B cell (primary cell): ENCODE measurements around the gene CNTN2. TPM values are rescaled to one million over a fixed set of nuclear protein-coding genes. Genes with fewer than 3 reads are reported as not detected.

ENCODE experiments used
- ATAC-seq: fragments of 200-7000 bp; cut with Tn5 transposase; one replicate; pipeline ENCODE4 v1.10.0; 2021; ENCODE audit warnings: low read depth, mild to moderate bottlenecking, moderate number of reproducible peaks, moderate library complexity
- CTCF ChIA-PET: fragments of 350-600 bp; sonication (Branson Sonifier 250); formaldehyde crosslinking; loops from one replicate; lab custom pipeline; 2021; ENCODE audit warnings: antibody characterized with exemption, inconsistent platforms; lab: Charles Lee
- POLR2A ChIA-PET: fragments of 350-600 bp; sonication (Branson Sonifier 250); formaldehyde crosslinking; loops from one replicate; lab custom pipeline; 2021; ENCODE audit warnings: antibody characterized with exemption; lab: Charles Lee
- DNase-seq: peaks from one replicate; pipeline ENCODE4 v3.0.0; 2013
- H2AFZ ChIP-seq: 2 replicates; pipeline ENCODE4 v1.6.1; 2012; ENCODE audit warnings: mild to moderate bottlenecking, low read depth, low read length; ENCODE audit not compliant: insufficient read depth, poor library complexity, severe bottlenecking
- H3K27ac ChIP-seq, 2 donors: 1 replicate in 1 of 2; 2 replicates in 1 of 2; pipeline ENCODE4 v1.5.1; 2012 to 2013; ENCODE audit warnings: low read length in 2 of 2, mild to moderate bottlenecking in 2 of 2, moderate library complexity in 1 of 2
- H3K27me3 ChIP-seq, 4 experiments: fragments of 200-600 bp in 1 of 4; sonication (generic) in 1 of 4; replicated peaks in 1 of 4; 1 replicate in 2 of 4; 2 replicates in 2 of 4; pipeline versions ENCODE4 v1.6.1 to v1.7.0; 2013 to 2016; ENCODE audit warnings: low read length in 3 of 4, mild to moderate bottlenecking in 2 of 4, mixed read lengths in 1 of 4, moderate library complexity in 1 of 4; ENCODE audit not compliant: insufficient read depth in 4 of 4, control insufficient read depth in 3 of 4; ENCODE audit errors: control extremely low read depth in 1 of 4
- H3K36me3 ChIP-seq, 2 experiments: replicated peaks in 1 of 2; 1 replicate in 1 of 2; 2 replicates in 1 of 2; pipeline versions ENCODE4 v1.6.1 to v1.7.1; 2013; ENCODE audit warnings: low read length in 1 of 2; ENCODE audit not compliant: insufficient read depth in 2 of 2, control insufficient read depth in 1 of 2; ENCODE audit errors: control extremely low read depth in 1 of 2, extremely low read depth in 1 of 2
- H3K4me1 ChIP-seq, 2 donors: fragments of 200-600 bp in 1 of 2; sonication (generic) in 1 of 2; 1 replicate in 1 of 2; 2 replicates in 1 of 2; pipeline versions ENCODE4 v1.5.1 to v1.6.1; 2013 to 2017; ENCODE audit warnings: low read length in 2 of 2; ENCODE audit not compliant: control insufficient read depth in 2 of 2, insufficient read depth in 2 of 2
- H3K4me2 ChIP-seq: replicated peaks from 2 replicates; pipeline ENCODE3; 2012; ENCODE audit warnings: mild to moderate bottlenecking, low read depth, low read length; ENCODE audit not compliant: poor library complexity, severe bottlenecking
- H3K4me3 ChIP-seq, 5 experiments: fragments of 200-600 bp in 1 of 5; sonication (generic) in 1 of 5; 1 replicate in 3 of 5; 2 replicates in 2 of 5; pipeline versions ENCODE4 v1.5.1 to v1.7.0; 2011 to 2016; ENCODE audit warnings: low read length in 4 of 5, mild to moderate bottlenecking in 4 of 5, low read depth in 2 of 5, control low read depth in 1 of 5, moderate library complexity in 1 of 5; ENCODE audit not compliant: insufficient read depth in 1 of 5; ENCODE audit errors: control extremely low read depth in 1 of 5, extremely low read depth in 1 of 5
- H3K79me2 ChIP-seq: fragments of 200-600 bp; sonication (generic); one replicate; pipeline ENCODE4 v1.6.0; 2016; ENCODE audit warnings: low read length; ENCODE audit not compliant: control insufficient read depth, insufficient read depth
- H3K9ac ChIP-seq: fragments of 200-600 bp; sonication (generic); 2 replicates; pipeline ENCODE4 v1.6.1; 2017; ENCODE audit warnings: mild to moderate bottlenecking, low read length, moderate library complexity
- H3K9me3 ChIP-seq, 3 donors: one replicate each; pipeline versions ENCODE4 v1.6.1 to v1.7.1; 2013; ENCODE audit warnings: low read length in 2 of 3; ENCODE audit not compliant: control insufficient read depth in 2 of 3, insufficient read depth in 1 of 3; ENCODE audit errors: control extremely low read depth in 1 of 3
- H4K20me1 ChIP-seq: 2 replicates; pipeline ENCODE4 v1.6.0; 2012; ENCODE audit warnings: mild to moderate bottlenecking, low read length; ENCODE audit not compliant: insufficient read depth, control insufficient read depth, poor library complexity, severe bottlenecking
- H3K27ac Mint-ChIP-seq: one replicate; pipeline ENCODE4 v1.8.0; 2021; ENCODE audit warnings: mixed read lengths
- H3K27me3 Mint-ChIP-seq: one replicate; pipeline ENCODE4 v1.8.0; 2021; ENCODE audit warnings: mixed read lengths
- H3K4me1 Mint-ChIP-seq: one replicate; pipeline ENCODE4 v1.8.0; 2021; ENCODE audit warnings: mixed read lengths
- H3K4me3 Mint-ChIP-seq: one replicate; pipeline ENCODE4 v1.8.0; 2021; ENCODE audit warnings: mixed read lengths
- H3K9me3 Mint-ChIP-seq: one replicate; pipeline ENCODE4 v1.8.0; 2022; ENCODE audit warnings: mixed read lengths; ENCODE audit not compliant: insufficient read depth
- EZH2 ChIP-seq: IDR thresholded peaks from 2 replicates; pipeline ENCODE4 v1.6.1; 2012; ENCODE audit warnings: borderline replicate concordance, low read depth, mild to moderate bottlenecking, moderate library complexity, low read length; ENCODE audit not compliant: insufficient read depth, poor library complexity, severe bottlenecking
- WGBS: methylation state at CpG from one replicate; pipeline ENCODE4 v1.1.5; 2013; ENCODE audit warnings: missing lambda C conversion rate; ENCODE audit not compliant: insufficient coverage; 5-methylcytosine and 5-hydroxymethylcytosine counted together
- intact Hi-C: fragments of 100-400 bp; cut with micrococcal nuclease; formaldehyde crosslinking; loops from one replicate; pipeline ENCODE4 v1.10.0; 2022
- polyA plus RNA-seq: library from polyadenylated mRNA; depleted of rRNA; stranded (reverse); fragments of >200 nt; gene quantifications from 2 replicates; pipeline ENCODE4 v1.2.3, GENCODE V29; 2012
- total RNA-seq, 2 donors: library from RNA; stranded (reverse); fragments of 120-200 nt in 1 of 2; gene quantifications; 1 replicate in 1 of 2; 2 replicates in 1 of 2; pipeline versions ENCODE4 v1.2.3 to v1.2.4, GENCODE V29; 2013 to 2022
- TF ChIP-seq, protein P1 (sequence below): fragments of 200-600 bp; IDR thresholded peaks from one replicate; pipeline ENCODE4 v1.8.0; 2022; ENCODE audit warnings: antibody characterized with exemption, mild to moderate bottlenecking

The CNTN2 gene
- total and polyA plus RNA-seq, 2 donors (not counting 1 experiment from before 2014, with no cell fraction given), result not detected

DNA sequence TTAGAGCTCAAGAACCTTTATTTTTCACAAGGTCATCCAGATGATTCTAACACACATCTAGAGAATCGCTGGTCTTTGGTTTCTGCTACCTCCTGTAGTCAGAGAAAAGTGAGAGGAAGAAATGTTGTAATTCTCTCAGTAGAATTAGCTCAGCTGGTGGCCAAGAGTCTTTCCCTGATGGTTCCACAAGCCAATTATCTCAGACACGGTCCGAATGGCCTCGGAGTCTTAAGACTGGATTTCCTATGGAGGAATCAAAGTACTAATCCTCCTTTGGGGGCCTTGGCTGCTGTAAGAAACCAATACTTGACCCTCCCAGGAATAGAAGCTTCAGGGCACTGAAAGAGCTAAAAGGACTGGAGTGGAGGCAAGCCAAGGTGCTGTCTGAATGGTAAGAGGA is 39.4 kb downstream of the CNTN2 start:
- Mint-ChIP-seq H3K9me3 (no peaks in the 10 kb centered on the region), H3K27me3 (no peaks in the 10 kb centered on the region), H3K4me3 (no peak overlapping the region), H3K4me1 (no peaks in the 10 kb centered on the region), H3K27ac (no peak overlapping the region)
- Histone ChIP-seq H3K36me3 (peaks cover 0 to 32% of the 10 kb centered on the region in 2 experiments), H3K79me2 (no peaks in the 10 kb centered on the region), H3K9ac (no peak overlapping the region), H2AFZ (no peak overlapping the region), H3K9me3 (no peaks in the 10 kb centered on the region), H3K27ac (no peak overlapping the region), H3K4me2 (no peak overlapping the region), H3K4me1 (no peaks in the 10 kb centered on the region), H3K27me3 (no peaks in the 10 kb centered on the region), H3K4me3 (no peak overlapping the region), H4K20me1 (no peaks in the 10 kb centered on the region)
- ChIA-PET CTCF (interaction anchor here (1.2 to 1.5 kb wide), 2 partner anchors 21 to 59 kb away, joined by 4 read pairs; no protein-coding TSS in a partner anchor), POLR2A (no interaction called here)
- TF ChIP-seq EZH2, result no peak
- TF ChIP-seq, protein P1, sequence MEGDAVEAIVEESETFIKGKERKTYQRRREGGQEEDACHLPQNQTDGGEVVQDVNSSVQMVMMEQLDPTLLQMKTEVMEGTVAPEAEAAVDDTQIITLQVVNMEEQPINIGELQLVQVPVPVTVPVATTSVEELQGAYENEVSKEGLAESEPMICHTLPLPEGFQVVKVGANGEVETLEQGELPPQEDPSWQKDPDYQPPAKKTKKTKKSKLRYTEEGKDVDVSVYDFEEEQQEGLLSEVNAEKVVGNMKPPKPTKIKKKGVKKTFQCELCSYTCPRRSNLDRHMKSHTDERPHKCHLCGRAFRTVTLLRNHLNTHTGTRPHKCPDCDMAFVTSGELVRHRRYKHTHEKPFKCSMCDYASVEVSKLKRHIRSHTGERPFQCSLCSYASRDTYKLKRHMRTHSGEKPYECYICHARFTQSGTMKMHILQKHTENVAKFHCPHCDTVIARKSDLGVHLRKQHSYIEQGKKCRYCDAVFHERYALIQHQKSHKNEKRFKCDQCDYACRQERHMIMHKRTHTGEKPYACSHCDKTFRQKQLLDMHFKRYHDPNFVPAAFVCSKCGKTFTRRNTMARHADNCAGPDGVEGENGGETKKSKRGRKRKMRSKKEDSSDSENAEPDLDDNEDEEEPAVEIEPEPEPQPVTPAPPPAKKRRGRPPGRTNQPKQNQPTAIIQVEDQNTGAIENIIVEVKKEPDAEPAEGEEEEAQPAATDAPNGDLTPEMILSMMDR, result no peak
- no peak for ATAC-seq
- no peak for DNase-seq
- 94% methylated on average over 3 of the region's 4 CpGs for WGBS
- intact Hi-C loops, result no loop called here

DNA sequence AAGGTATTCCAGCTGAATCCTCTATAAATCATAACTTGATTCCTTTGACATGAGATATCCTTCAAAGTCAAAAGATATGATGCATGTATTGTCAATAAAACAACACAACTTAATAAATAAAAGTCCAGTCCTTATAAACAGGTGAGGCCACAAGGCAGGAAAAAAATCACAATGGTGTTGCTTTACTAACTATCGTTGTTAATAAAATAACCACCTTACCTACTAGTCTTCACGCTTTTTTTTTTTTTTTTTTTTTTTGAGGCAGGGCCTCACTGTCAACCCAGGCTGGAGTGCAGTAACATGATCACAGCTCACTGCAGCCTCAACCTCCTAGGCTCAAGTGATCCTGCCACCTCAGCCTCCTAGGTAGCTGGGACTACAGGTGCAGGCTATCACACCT is 41.3 kb downstream of the CNTN2 start, which contains the start of gene TMEM81:
Gene TMEM81, minus strand, starts transcription at position 101 of the 400 bp plus-strand sequence. CDS start 140 bp downstream, outside the sequence.
- H3K4me1 Mint-ChIP-seq, result no peaks in the 10 kb centered on the region
- TF ChIP-seq, protein P1, result no peak
- TF ChIP-seq EZH2, result no peak
- Histone ChIP-seq H4K20me1 (no peaks in the 10 kb centered on the region), H2AFZ (no peak within 1 kb of the TSS), H3K4me1 (no peaks in the 10 kb centered on the region), H3K9me3 (no peaks in the 10 kb centered on the region), H3K27ac (no peak within 1 kb of the TSS), H3K36me3 (peaks cover 0 to 51% of the 10 kb centered on the region in 2 experiments), H3K79me2 (no peaks in the 10 kb centered on the region), H3K27me3 (no peaks in the 10 kb centered on the region), H3K9ac (no peak within 1 kb of the TSS), H3K4me3 (no peak within 1 kb of the TSS), H3K4me2 (no peak within 1 kb of the TSS)
- ChIA-PET CTCF (no interaction called here), POLR2A (interaction anchor here (0.6 kb wide), 1 partner anchor 91 kb away, joined by 10 read pairs; no protein-coding TSS in a partner anchor)
- H3K9me3 Mint-ChIP-seq, result no peaks in the 10 kb centered on the region
- no peak for DNase-seq
- intact Hi-C loops, result no loop called here
- no peak within 1 kb of the TSS for H3K4me3 Mint-ChIP-seq
- no CpG with 5 or more reads among the region's 2 CpGs for WGBS
- no peaks in the 10 kb centered on the region for H3K27me3 Mint-ChIP-seq
- H3K27ac Mint-ChIP-seq, result no peak within 1 kb of the TSS
- no peak for ATAC-seq
